Panc1 (cell line): ENCODE data around the gene ECI2. TPM values are rescaled to one million over a fixed set of nuclear protein-coding genes. Genes with fewer than 3 reads are reported as not detected.

ENCODE experiments used
- ATAC-seq: fragments of 200-7000 bp; cut with Tn5 transposase; 2 replicates; pipeline ENCODE4 v1.9.1; 2020; ENCODE audit warnings: mild to moderate bottlenecking, moderate library complexity
- Bru-seq: library from RNA; stranded (reverse); fragments of 400-500 nt; gene quantifications from one replicate; lab custom pipeline; 2021; lab: Mats Ljungman, UMichigan
- BruChase-seq, 2 experiments: library from RNA; stranded (reverse); fragments of 400-500 nt; gene quantifications; one replicate each; lab custom pipeline; 2021; lab: Mats Ljungman, UMichigan
- BruUV-seq: library from RNA; stranded (reverse); fragments of 400-500 nt; replicated peaks from 2 replicates; lab custom pipeline; 2021; lab: Mats Ljungman, UMichigan
- CTCF ChIA-PET: fragments of 300-600 bp; sonication (Branson Sonifier 250); formaldehyde crosslinking; loops from one replicate; lab custom pipeline; 2022; ENCODE audit warnings: antibody characterized with exemption; lab: Charles Lee
- POLR2A ChIA-PET: fragments of 300-600 bp; sonication (Branson Sonifier 250); formaldehyde crosslinking; loops from one replicate; lab custom pipeline; 2022; ENCODE audit warnings: antibody characterized with exemption; lab: Charles Lee
- DNase-seq: peaks from one replicate; pipeline ENCODE4 v3.0.0-alpha.2; 2010; ENCODE audit warnings: low read depth, low spot score
- H3K27ac ChIP-seq: 2 replicates; pipeline ENCODE4 v1.5.1; 2011; ENCODE audit warnings: mild to moderate bottlenecking, low read length, inconsistent platforms
- H3K27me3 ChIP-seq: fragments of 200-500 bp; sonication (Bioruptor generic); 2 replicates; pipeline ENCODE4 v1.6.0; 2014; ENCODE audit warnings: low read length, inconsistent platforms; ENCODE audit not compliant: control insufficient read depth, insufficient read depth
- H3K36me3 ChIP-seq: fragments of 200-500 bp; sonication (Bioruptor generic); 2 replicates; pipeline ENCODE4 v1.5.1; 2014; ENCODE audit warnings: inconsistent platforms, mild to moderate bottlenecking, low read length, moderate library complexity; ENCODE audit not compliant: control insufficient read depth, insufficient read depth
- H3K4me1 ChIP-seq: 2 replicates; pipeline ENCODE4 v1.5.1; 2011; ENCODE audit warnings: inconsistent platforms, mild to moderate bottlenecking, low read length, moderate library complexity; ENCODE audit not compliant: control insufficient read depth, insufficient read depth
- H3K4me3 ChIP-seq, 2 experiments: 2 replicates each; pipeline ENCODE4 v1.5.1; 2011 to 2012; ENCODE audit warnings: low read depth in 2 of 2, low read length in 2 of 2, mild to moderate bottlenecking in 2 of 2, inconsistent platforms in 1 of 2, moderate library complexity in 1 of 2
- H3K9me3 ChIP-seq: fragments of 200-500 bp; sonication (Bioruptor generic); 2 replicates; pipeline ENCODE4 v1.5.1; 2014; ENCODE audit warnings: low read depth, mild to moderate bottlenecking, inconsistent platforms, low read length, moderate library complexity; ENCODE audit not compliant: control insufficient read depth, insufficient read depth
- POLR2AphosphoS5 ChIP-seq: IDR thresholded peaks from 2 replicates; pipeline ENCODE4 v1.6.1; 2012; ENCODE audit warnings: mild to moderate bottlenecking, low read depth, low read length, moderate library complexity
- SIN3A ChIP-seq: IDR thresholded peaks from 2 replicates; pipeline ENCODE4 v1.6.1; 2012; ENCODE audit warnings: low read depth, mild to moderate bottlenecking, low read length, moderate library complexity, borderline replicate concordance; ENCODE audit not compliant: insufficient read depth
- TCF7L2 ChIP-seq: IDR thresholded peaks from 2 replicates; pipeline ENCODE4 v1.6.1; 2011; ENCODE audit warnings: mild to moderate bottlenecking, low read depth, low read length, inconsistent platforms
- in situ Hi-C: cut with HindIII; loops from 2 replicates; pipeline ENCODE4 v1.10.0; 2016; ENCODE audit warnings: low sequenced_read_pairs, low pct_unique_long_range_greater_than_20kb
- intact Hi-C: fragments of 100-400 bp; cut with micrococcal nuclease; formaldehyde crosslinking; loops from one replicate; pipeline ENCODE4 v1.10.0; 2022; ENCODE audit not compliant: unreplicated experiment
- long read RNA-seq: library from polyadenylated mRNA; unstranded; transcript quantifications from one replicate; pipeline ENCODE4 v2.0.0, GENCODE V29; 2021; ENCODE audit not compliant: unreplicated experiment
- polyA plus RNA-seq: library from polyadenylated mRNA; unstranded; fragments of >200 nt; gene quantifications from one replicate; pipeline ENCODE4 v1.2.1, GENCODE V29; 2012; ENCODE audit warnings: missing spikeins; ENCODE audit not compliant: insufficient read length
- total RNA-seq: library from RNA; stranded (reverse); gene quantifications from one replicate; pipeline ENCODE4 v1.2.1, GENCODE V29; 2021; ENCODE audit not compliant: unreplicated experiment
- TF ChIP-seq, protein P1 (sequence below), 2 experiments: IDR thresholded peaks; 2 replicates each; pipeline ENCODE4 v1.6.1; 2011 to 2012; ENCODE audit warnings: low read depth in 2 of 2, control low read depth in 1 of 2, low read length in 1 of 2, mild to moderate bottlenecking in 1 of 2, moderate library complexity in 1 of 2; ENCODE audit not compliant: insufficient read depth in 1 of 2
- TF ChIP-seq, protein P2 (sequence below): fragments of 450-650 bp; IDR thresholded peaks from 2 replicates; pipeline ENCODE4 v1.5.1; 2017; ENCODE audit warnings: mild to moderate bottlenecking

ECI2 gene, protein sequence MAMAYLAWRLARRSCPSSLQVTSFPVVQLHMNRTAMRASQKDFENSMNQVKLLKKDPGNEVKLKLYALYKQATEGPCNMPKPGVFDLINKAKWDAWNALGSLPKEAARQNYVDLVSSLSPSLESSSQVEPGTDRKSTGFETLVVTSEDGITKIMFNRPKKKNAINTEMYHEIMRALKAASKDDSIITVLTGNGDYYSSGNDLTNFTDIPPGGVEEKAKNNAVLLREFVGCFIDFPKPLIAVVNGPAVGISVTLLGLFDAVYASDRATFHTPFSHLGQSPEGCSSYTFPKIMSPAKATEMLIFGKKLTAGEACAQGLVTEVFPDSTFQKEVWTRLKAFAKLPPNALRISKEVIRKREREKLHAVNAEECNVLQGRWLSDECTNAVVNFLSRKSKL
- total RNA-seq (34.5 TPM), Bru-seq, nascent RNA (percentile 62 among the genes with signal in this experiment), BruChase-seq, experiment 1, labeled RNA remaining after a 2-hour chase (percentile 56 among the genes with signal in this experiment), BruChase-seq, experiment 2, labeled RNA remaining after a 6-hour chase (percentile 67 among the genes with signal in this experiment)
- polyA plus RNA-seq, result 31.6 TPM
- long read RNA-seq, transcript ECI2-202 (10 exons, 1,407 nt), result minor isoform, 5 of 27 reads
- long read RNA-seq, transcript ECI2-201 (10 exons, 1,380 nt), result major isoform, 13 of 27 reads
- long read RNA-seq, partial matches to known transcripts, result 2 of 27 reads
- long read RNA-seq, other reads (novel, unspliced or antisense), result 7 of 27 reads

DNA sequence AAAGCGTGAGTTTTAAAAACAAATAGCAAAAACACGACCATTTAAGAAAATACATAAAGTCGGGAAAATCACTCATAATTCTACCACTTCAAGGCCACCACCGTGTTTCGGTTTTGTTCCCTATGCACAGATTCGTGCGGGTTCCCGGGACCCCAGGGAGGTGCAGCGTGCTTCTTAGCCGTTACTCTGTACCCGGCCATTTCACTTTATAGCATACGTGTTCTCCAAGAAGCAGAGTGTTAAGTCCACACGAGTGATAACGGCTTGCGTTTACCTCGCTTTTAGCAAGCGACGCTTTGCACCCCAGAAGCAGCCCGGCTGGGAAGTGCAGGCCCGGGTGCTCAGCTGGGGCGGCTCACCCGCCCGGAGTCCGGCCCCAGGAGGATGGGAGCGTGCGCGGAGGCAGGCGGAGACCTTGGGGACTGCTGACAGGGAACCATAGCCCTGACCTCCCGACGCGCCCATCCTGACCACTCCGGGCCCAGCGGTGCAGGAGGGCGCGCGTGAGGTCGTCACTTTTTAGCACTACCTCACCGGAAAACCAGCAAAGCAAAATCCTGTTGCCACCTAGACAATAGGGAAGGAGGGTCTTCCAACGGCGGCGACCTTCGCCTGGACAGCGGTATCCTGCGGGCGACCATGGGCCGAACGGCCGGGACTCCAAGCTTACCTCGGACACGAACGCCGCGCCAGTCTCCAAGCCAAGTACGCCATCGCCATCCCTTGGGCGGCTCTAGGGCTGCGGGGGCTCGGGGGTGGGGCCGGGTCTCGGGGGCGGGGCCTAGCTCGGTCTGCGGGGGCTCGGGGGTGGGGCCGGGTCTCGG is at the start of gene ECI2:
Gene ECI2 (minus strand): TSS at position 735 of the 824 bp plus-strand sequence. CDS start 15 bp downstream, at position 720.
- ATAC-seq (peak; percentile 85), DNase-seq (no peak)
- peak within 1 kb of the TSS; percentile 76 to 86 for H3K4me3 ChIP-seq
- in situ Hi-C loops, result no loop called here
- POLR2A ChIA-PET, result interaction anchor here (0.6 to 0.7 kb wide), 3 partner anchors 14 to 925 kb away, joined by 3 to 5 read pairs (median 4); no protein-coding TSS in a partner anchor
- TF ChIP-seq SIN3A (no peak), POLR2AphosphoS5 (peak; percentile 19; the same call in 1 of the 2 replicates)
- TF ChIP-seq, protein P1, sequence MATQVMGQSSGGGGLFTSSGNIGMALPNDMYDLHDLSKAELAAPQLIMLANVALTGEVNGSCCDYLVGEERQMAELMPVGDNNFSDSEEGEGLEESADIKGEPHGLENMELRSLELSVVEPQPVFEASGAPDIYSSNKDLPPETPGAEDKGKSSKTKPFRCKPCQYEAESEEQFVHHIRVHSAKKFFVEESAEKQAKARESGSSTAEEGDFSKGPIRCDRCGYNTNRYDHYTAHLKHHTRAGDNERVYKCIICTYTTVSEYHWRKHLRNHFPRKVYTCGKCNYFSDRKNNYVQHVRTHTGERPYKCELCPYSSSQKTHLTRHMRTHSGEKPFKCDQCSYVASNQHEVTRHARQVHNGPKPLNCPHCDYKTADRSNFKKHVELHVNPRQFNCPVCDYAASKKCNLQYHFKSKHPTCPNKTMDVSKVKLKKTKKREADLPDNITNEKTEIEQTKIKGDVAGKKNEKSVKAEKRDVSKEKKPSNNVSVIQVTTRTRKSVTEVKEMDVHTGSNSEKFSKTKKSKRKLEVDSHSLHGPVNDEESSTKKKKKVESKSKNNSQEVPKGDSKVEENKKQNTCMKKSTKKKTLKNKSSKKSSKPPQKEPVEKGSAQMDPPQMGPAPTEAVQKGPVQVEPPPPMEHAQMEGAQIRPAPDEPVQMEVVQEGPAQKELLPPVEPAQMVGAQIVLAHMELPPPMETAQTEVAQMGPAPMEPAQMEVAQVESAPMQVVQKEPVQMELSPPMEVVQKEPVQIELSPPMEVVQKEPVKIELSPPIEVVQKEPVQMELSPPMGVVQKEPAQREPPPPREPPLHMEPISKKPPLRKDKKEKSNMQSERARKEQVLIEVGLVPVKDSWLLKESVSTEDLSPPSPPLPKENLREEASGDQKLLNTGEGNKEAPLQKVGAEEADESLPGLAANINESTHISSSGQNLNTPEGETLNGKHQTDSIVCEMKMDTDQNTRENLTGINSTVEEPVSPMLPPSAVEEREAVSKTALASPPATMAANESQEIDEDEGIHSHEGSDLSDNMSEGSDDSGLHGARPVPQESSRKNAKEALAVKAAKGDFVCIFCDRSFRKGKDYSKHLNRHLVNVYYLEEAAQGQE (IDR thresholded peaks at IDR 0.05; ENCODE audit: insufficient read depth in 1 of 2, low read depth in 2 of 2, low read length in 1 of 2), result no peak
- BruUV-seq, result no TSS peak
- H3K9me3 ChIP-seq, result no peaks in the 10 kb centered on the region
- CTCF ChIA-PET, result interaction anchor here (0.7 to 0.9 kb wide), 2 partner anchors 15 to 20 kb away, joined by 3 to 10 read pairs; no protein-coding TSS in a partner anchor
- intact Hi-C loops, result no loop called here
- H3K4me1 ChIP-seq, result peaks cover 6% of the 10 kb centered on the region; the same call in 1 of the 2 replicates
- H3K27me3 ChIP-seq, result no peaks in the 10 kb centered on the region
- peak within 1 kb of the TSS; percentile 88 for H3K27ac ChIP-seq
- no peaks in the 10 kb centered on the region; the same call in 1 of the 2 replicates for H3K36me3 ChIP-seq

DNA sequence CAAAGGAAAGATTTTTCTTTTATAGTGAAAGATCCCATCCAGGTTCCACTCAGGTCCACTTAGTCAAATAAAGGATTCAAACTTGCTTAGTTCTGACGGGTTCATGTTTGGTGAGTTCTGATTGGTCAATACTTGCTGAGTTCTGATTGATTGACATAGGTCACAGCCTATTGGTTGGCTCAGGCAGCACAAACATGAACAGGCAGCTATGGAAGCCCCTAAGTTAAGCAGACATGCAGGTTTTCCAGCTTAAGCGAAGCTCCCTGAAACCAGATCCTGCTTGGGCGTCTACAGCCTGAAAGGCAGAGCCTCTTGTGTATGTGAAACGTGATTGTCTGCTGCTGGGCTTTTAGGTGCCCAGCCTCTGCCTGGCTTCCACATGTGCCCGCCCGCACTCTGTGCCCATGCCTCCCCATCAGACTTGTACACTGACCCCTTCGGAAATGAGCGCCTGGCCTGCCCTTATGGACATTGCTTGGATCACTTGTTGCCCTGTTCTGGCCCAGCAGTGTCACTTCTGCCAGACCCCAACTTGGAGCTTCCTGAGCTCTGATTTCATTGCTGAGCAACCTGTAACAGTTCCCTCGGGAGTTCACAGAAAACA is 45.4 kb upstream of the ECI2 start:
- ChIA-PET POLR2A (no interaction called here), CTCF (no interaction called here)
- Histone ChIP-seq H3K36me3 (no peaks in the 10 kb centered on the region), H3K27ac (no peak overlapping the region), H3K27me3 (no peaks in the 10 kb centered on the region; the same call in 1 of the 2 replicates), H3K4me1 (no peaks in the 10 kb centered on the region), H3K9me3 (no peaks in the 10 kb centered on the region), H3K4me3 (no peak overlapping the region)
- DNase-seq (no peak), ATAC-seq (no peak)
- in situ Hi-C loops (no loop called here), intact Hi-C loops (no loop called here)
- no TSS peak for BruUV-seq
- no peak for TF ChIP-seq TCF7L2
- TF ChIP-seq, protein P2, sequence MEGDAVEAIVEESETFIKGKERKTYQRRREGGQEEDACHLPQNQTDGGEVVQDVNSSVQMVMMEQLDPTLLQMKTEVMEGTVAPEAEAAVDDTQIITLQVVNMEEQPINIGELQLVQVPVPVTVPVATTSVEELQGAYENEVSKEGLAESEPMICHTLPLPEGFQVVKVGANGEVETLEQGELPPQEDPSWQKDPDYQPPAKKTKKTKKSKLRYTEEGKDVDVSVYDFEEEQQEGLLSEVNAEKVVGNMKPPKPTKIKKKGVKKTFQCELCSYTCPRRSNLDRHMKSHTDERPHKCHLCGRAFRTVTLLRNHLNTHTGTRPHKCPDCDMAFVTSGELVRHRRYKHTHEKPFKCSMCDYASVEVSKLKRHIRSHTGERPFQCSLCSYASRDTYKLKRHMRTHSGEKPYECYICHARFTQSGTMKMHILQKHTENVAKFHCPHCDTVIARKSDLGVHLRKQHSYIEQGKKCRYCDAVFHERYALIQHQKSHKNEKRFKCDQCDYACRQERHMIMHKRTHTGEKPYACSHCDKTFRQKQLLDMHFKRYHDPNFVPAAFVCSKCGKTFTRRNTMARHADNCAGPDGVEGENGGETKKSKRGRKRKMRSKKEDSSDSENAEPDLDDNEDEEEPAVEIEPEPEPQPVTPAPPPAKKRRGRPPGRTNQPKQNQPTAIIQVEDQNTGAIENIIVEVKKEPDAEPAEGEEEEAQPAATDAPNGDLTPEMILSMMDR, result no peak
- TF ChIP-seq POLR2AphosphoS5, result no peak
- TF ChIP-seq SIN3A, result no peak
- TF ChIP-seq, protein P1 (IDR thresholded peaks at IDR 0.05; ENCODE audit: insufficient read depth in 1 of 2, low read depth in 2 of 2, low read length in 1 of 2), result no peak
